LNCaP clone FGC (cell line): ENCODE data around the gene PLCB3.

Experiments used
- DNase-seq: peaks from one replicate; pipeline ENCODE4 v3.0.0-alpha.2; 2011; ENCODE audit warnings: low read depth
- H3K4me3 ChIP-seq: 2 replicates; pipeline ENCODE4 v1.5.1; 2011; ENCODE audit warnings: mild to moderate bottlenecking, low read depth, low read length, control low read depth
- CTCF ChIP-seq: IDR thresholded peaks from 2 replicates; pipeline ENCODE4 v1.5.1; 2012; ENCODE audit warnings: mild to moderate bottlenecking; ENCODE audit not compliant: control insufficient read depth, insufficient read depth; ENCODE audit errors: extremely low read depth

The PLCB3 gene

GRCh38 chr11:64317325-64317960 lies 66.1 kb downstream of the PLCB3 start, which contains the start of gene TRMT112:
Gene TRMT112 (minus strand): TSS chr11:64317559. CDS start chr11:64317526, 33 bp downstream.
- peak within 1 kb of the TSS; percentile 83 for H3K4me3 ChIP-seq
- DNase-seq: peak; percentile 99
- no peak for TF ChIP-seq CTCF

- H3K4me3 ChIP-seq: peak within 1 kb of the TSS; percentile 83
- TF ChIP-seq CTCF: peak; percentile 50
- DNase-seq: peak; percentile 92
Observed at GRCh38 chr11:64317961-64318765, 66.8 kb downstream of the PLCB3 start, which contains the start of gene PRDX5. Gene PRDX5 (plus strand): TSS chr11:64318121. CDS start chr11:64318216, 95 bp downstream.
